Effector memory CD8-positive, alpha-beta T cell (primary cell): Measurements from ENCODE around the gene ASB18.
"Not testable (repeated sequence)": the region's sequence is repeated elsewhere in the genome, so short reads cannot be mapped to it uniquely, and the experiment has no call there.

ENCODE experiments used
- ATAC-seq: fragments of 150-1000 bp; cut with Tn5 transposase; replicated peaks from 2 replicates; pipeline ENCODE4 v1.10.0; 2021; ENCODE audit warnings: mild to moderate bottlenecking, moderate library complexity
- DNase-seq, 3 experiments: peaks; one replicate each; pipeline ENCODE4 v3.0.0; 2021
- H3K27ac Mint-ChIP-seq, 2 donors: one replicate each; pipeline ENCODE4 v1.8.0; 2022; ENCODE audit warnings: mild to moderate bottlenecking in 2 of 2, mixed read lengths in 2 of 2, moderate library complexity in 2 of 2
- H3K27me3 Mint-ChIP-seq, 2 donors: one replicate each; pipeline ENCODE4 v1.8.0; 2022; ENCODE audit warnings: mixed read lengths in 2 of 2
- H3K36me3 Mint-ChIP-seq: one replicate; pipeline ENCODE4 v1.8.0; 2022; ENCODE audit warnings: mild to moderate bottlenecking, moderate library complexity, mixed read lengths; ENCODE audit not compliant: insufficient read depth
- H3K4me1 Mint-ChIP-seq, 2 donors: one replicate each; pipeline ENCODE4 v1.8.0; 2022; ENCODE audit warnings: low read depth in 2 of 2, mixed read lengths in 2 of 2
- H3K4me3 Mint-ChIP-seq, 2 donors: one replicate each; pipeline ENCODE4 v1.8.0; 2022; ENCODE audit warnings: mild to moderate bottlenecking in 2 of 2, mixed read lengths in 2 of 2, moderate library complexity in 2 of 2
- H3K9me3 Mint-ChIP-seq, 2 donors: one replicate each; pipeline ENCODE4 v1.8.0; 2022; ENCODE audit warnings: mixed read lengths in 2 of 2

The ASB18 gene

DNA sequence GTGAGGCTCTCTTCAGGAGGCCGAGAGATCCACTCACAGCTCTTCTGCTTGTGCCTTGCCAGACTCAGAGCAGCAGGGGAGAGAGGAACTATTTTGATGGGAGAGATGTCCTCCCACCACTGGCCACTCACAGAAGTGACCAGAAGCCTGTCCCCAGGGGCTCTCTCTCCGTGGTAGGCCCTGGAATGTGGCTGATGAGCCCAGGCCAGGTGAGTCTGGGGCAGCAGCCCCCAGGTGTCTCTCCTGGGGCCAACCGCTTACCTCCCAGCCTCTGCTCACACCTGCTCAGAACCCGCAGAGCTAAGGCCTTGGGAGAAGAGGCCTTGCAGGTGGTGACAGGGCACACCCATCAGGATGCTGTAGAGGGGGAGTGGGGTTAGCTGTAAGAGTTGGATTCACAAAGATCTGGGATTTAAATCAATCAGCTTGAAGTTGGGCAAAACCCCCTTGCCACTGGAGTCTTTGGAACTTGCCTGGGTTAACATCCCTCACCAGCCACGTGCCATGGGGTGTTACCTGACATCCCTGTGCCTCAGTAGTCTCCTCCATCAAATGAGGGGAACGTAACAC, 29.1 kb upstream of the ASB18 start:
- Mint-ChIP-seq H3K4me1 (no peaks in the 10 kb centered on the region), H3K27me3 (peaks cover 57 to 70% of the 10 kb centered on the region in 2 donors), H3K36me3 (no peaks in the 10 kb centered on the region), H3K9me3 (no peaks in the 10 kb centered on the region), H3K4me3 (no peak overlapping the region), H3K27ac (no peak overlapping the region)
- ATAC-seq (no peak), DNase-seq (no peak)

DNA sequence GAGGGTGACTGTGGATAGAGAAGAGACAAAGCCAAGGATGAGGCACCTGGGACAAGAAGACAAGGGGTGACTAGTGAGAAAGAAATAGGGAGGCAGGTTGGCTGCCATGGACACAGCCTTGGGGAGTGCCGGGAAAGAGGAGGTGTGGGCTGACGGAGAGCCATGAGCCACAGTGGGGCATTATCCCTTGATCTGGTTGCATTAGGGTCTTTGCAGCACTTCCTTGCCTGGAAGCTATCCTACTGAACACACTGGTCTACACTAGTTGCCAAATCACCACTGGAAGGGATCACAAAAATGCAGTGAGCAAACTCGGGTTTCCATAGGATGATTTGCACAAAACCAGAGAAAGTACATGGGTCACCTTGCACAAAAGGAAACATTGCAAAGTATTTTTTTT, 27.7 kb upstream of the ASB18 start:
- Mint-ChIP-seq H3K36me3 (no peaks in the 10 kb centered on the region), H3K27ac (no peak overlapping the region), H3K4me3 (no peak overlapping the region), H3K9me3 (no peaks in the 10 kb centered on the region), H3K4me1 (no peaks in the 10 kb centered on the region), H3K27me3 (peaks cover 59 to 70% of the 10 kb centered on the region in 2 donors)
- DNase-seq (no peak), ATAC-seq (no peak)

GRCh38 chr2:236291476-236291875, 27.3 kb upstream of the ASB18 start:
- Mint-ChIP-seq H3K4me3 (no peak overlapping the region), H3K27me3 (peaks cover 60 to 70% of the 10 kb centered on the region in 2 donors), H3K27ac (no peak overlapping the region), H3K36me3 (no peaks in the 10 kb centered on the region), H3K4me1 (no peaks in the 10 kb centered on the region), H3K9me3 (no peaks in the 10 kb centered on the region)
- ATAC-seq (no peak), DNase-seq (no peak)

DNA sequence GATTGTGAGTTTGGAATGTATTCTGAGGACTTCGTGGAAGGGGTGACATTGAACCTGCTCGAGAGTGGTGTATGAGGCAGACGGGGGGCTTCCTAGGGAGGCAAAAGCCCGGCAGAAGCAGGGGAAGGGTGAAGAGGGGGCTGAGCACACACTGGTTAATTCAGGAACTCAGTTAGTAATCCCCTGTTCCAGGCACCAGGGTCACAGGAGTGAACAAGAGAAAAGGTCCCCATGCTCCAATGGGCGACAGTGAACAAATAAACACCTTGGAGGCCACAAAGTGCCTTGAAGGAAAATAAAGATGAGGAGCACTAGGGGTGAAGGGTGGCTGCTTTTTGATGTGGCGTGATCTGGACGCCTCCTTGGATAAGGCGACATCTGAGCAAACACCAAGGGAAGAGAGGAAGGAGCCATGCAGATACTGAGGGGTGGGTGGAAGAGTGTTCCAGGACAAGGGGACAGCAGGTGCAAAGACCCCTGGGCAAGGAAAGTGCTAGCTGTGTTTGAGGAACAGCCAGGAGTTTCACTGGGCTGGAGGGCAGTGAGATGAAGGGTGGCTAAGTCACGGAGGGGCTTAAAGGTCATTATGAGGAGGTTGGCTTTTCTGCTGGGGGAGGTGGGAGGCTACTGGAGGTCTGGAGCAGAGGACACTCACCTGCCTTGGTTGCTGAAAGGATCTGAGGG, 26.7 kb upstream of the ASB18 start:
- ATAC-seq: no peak

DNA sequence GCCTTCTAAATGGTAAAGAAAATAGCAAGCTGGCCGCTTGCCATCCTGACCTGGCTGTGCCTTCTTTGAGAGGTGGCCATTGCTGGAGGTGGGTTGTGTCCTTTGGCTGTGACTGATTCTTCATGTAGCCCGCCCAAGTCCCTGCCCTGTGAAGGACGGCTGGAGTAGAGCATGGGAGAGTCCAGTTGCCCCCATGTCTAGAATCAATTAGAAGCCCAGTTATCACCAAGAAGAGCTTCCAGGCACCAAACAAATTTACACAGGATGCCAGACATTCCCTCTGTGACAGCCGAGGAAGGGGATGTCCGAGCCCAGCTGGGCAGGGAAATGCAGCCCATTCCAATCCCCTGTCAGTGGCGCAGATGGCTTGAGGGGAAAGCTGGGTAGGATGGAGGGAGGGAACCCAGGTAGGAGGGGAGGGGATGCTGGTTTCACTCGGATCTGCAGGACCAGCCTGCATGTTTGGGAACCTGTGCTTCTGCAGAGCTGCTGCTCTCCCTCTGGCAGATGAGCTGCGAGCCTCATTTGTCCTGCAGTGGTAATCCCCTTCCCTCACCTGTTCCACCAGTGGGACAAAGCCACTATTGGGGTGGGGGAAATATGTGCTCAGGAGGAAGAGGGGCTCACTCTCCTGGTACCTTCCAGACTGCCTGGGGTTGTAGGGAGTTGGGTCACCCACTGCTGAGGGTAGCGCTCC, 25.7 kb upstream of the ASB18 start:
- Mint-ChIP-seq H3K4me3 (no peak overlapping the region), H3K9me3 (no peaks in the 10 kb centered on the region), H3K36me3 (no peaks in the 10 kb centered on the region), H3K27ac (no peak overlapping the region), H3K4me1 (no peaks in the 10 kb centered on the region), H3K27me3 (peaks cover 47 to 55% of the 10 kb centered on the region in 2 donors)
- ATAC-seq (no peak), DNase-seq (no peak)

More for the DNA sequence above, 26.7 kb upstream of the ASB18 start:
- no peaks in the 10 kb centered on the region for H3K36me3 Mint-ChIP-seq
- no peaks in the 10 kb centered on the region for H3K4me1 Mint-ChIP-seq
- peaks cover 54 to 65% of the 10 kb centered on the region in 2 donors for H3K27me3 Mint-ChIP-seq
- H3K27ac Mint-ChIP-seq: no peak overlapping the region
- no peak overlapping the region for H3K4me3 Mint-ChIP-seq
- H3K9me3 Mint-ChIP-seq: no peaks in the 10 kb centered on the region
- no peak for DNase-seq

- H3K36me3 Mint-ChIP-seq, H3K9me3 Mint-ChIP-seq, ATAC-seq, H3K4me1 Mint-ChIP-seq, H3K4me3 Mint-ChIP-seq, DNase-seq, H3K27ac Mint-ChIP-seq: not testable (repeated sequence)
- H3K27me3 Mint-ChIP-seq: peaks cover 53 to 54% of the 10 kb centered on the region in 2 donors
Observed at GRCh38 chr2:236288373-236288772, 24.2 kb upstream of the ASB18 start.

- H3K9me3 Mint-ChIP-seq: no peaks in the 10 kb centered on the region
- H3K36me3 Mint-ChIP-seq: no peaks in the 10 kb centered on the region
- H3K4me1 Mint-ChIP-seq: no peaks in the 10 kb centered on the region
- no peak overlapping the region for H3K27ac Mint-ChIP-seq
- ATAC-seq (no peak), DNase-seq (no peak)
- H3K27me3 Mint-ChIP-seq: peaks cover 53 to 55% of the 10 kb centered on the region in 2 donors
- no peak overlapping the region for H3K4me3 Mint-ChIP-seq
Observed at GRCh38 chr2:236287656-236288055, 23.4 kb upstream of the ASB18 start.

- ATAC-seq: no peak
- DNase-seq: no peak
- no peak overlapping the region for H3K4me3 Mint-ChIP-seq
- H3K36me3 Mint-ChIP-seq: no peaks in the 10 kb centered on the region
- H3K27ac Mint-ChIP-seq: no peak overlapping the region
- no peaks in the 10 kb centered on the region for H3K4me1 Mint-ChIP-seq
- H3K27me3 Mint-ChIP-seq: peaks cover 58 to 62% of the 10 kb centered on the region in 2 donors
- H3K9me3 Mint-ChIP-seq: no peaks in the 10 kb centered on the region
Observed at GRCh38 chr2:236286873-236287545, 22.8 kb upstream of the ASB18 start.

DNA sequence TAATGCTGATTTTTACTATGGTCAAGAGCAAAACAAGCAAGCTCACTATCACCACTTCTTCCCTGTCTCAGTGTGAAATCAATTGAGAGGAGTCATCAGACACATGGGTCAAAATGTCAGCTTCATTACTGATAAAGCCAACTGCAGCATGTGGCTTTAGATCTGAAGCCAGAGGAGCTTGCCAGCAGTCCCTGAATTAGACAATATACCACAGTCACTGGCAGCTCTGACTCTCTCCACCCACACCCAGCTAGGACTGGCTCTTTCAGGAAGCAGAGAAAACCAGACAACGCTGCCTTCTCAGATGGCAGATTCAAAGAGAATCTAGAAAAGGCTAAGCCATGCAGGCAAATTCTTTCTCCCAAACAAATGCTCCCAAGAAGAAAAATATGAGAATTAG, 20.0 kb upstream of the ASB18 start:
- no peak overlapping the region for H3K27ac Mint-ChIP-seq
- H3K9me3 Mint-ChIP-seq: no peaks in the 10 kb centered on the region
- ATAC-seq (no peak), DNase-seq (no peak)
- no peaks in the 10 kb centered on the region for H3K36me3 Mint-ChIP-seq
- peaks cover 45 to 51% of the 10 kb centered on the region in 2 donors for H3K27me3 Mint-ChIP-seq
- H3K4me1 Mint-ChIP-seq: no peaks in the 10 kb centered on the region
- no peak overlapping the region for H3K4me3 Mint-ChIP-seq

GRCh38 chr2:236282406-236282805, 18.2 kb upstream of the ASB18 start:
- Mint-ChIP-seq H3K27ac (no peak overlapping the region), H3K4me1 (no peaks in the 10 kb centered on the region), H3K27me3 (peaks cover 41 to 45% of the 10 kb centered on the region in 2 donors), H3K36me3 (no peaks in the 10 kb centered on the region), H3K9me3 (no peaks in the 10 kb centered on the region), H3K4me3 (no peak overlapping the region)
- DNase-seq: no peak
- ATAC-seq: no peak

DNA sequence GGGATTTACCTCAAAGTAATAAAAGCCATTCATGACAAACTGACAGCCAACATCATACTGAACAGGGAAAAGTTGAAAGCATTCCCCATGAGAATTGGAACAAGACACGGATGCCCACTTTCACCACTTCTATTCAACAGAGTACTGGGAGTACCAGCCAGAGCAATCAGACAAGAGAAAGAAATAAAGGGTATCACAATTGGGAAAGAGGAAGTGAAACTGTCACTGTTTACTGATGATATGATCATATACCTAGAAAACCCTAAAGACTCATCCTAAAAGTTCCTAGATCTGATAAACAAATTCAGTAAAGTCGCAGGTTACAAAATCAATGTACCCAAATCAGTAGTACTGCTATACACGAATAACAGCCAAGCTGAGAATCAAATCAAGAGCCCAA, 17.2 kb upstream of the ASB18 start:
- DNase-seq (no peak), ATAC-seq (no peak)
- Mint-ChIP-seq H3K27me3 (peaks cover 44 to 48% of the 10 kb centered on the region in 2 donors), H3K36me3 (no peaks in the 10 kb centered on the region), H3K4me1 (no peaks in the 10 kb centered on the region), H3K4me3 (no peak overlapping the region), H3K9me3 (no peaks in the 10 kb centered on the region), H3K27ac (no peak overlapping the region)

- Mint-ChIP-seq H3K36me3 (peaks cover 5% of the 10 kb centered on the region), H3K27ac (no peak overlapping the region), H3K4me3 (no peak overlapping the region), H3K4me1 (no peaks in the 10 kb centered on the region), H3K27me3 (peaks cover 57 to 89% of the 10 kb centered on the region in 2 donors), H3K9me3 (peaks cover 0 to 6% of the 10 kb centered on the region in 2 donors)
- DNase-seq (no peak), ATAC-seq (no peak)
Observed at GRCh38 chr2:236273126-236273525, 8.9 kb upstream of the ASB18 start.

DNA sequence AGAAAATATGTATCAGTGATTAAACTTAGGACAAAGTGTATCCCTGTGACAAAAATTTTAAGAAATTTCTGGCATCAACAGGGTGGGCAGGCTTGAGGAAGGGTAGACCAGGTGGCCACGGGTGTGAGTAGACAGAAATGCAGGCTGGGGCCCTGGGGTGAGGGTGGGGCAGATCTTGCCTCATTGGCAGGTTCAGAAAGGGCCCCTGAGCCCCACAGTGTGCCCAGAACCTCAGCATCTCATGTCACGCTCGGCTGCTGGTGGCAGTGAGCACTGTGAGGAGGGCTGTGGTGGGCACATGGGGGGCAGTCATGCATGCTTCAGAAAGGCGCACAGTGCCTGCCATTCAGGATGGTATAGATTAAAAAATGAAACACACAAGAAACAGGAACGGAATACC, 7.6 kb upstream of the ASB18 start:
- Mint-ChIP-seq H3K4me1 (no peaks in the 10 kb centered on the region), H3K36me3 (peaks cover 5% of the 10 kb centered on the region), H3K27ac (no peak overlapping the region), H3K4me3 (no peak overlapping the region), H3K9me3 (peaks cover 0 to 6% of the 10 kb centered on the region in 2 donors), H3K27me3 (peaks cover 44 to 84% of the 10 kb centered on the region in 2 donors)
- ATAC-seq (no peak), DNase-seq (no peak)
